Epithelial cell of proximal tubule (primary cell): ENCODE measurements around the gene PPP2R5E. TPM values are rescaled to one million over a fixed set of nuclear protein-coding genes. Genes with fewer than 3 reads are reported as not detected.

Source experiments
- DNase-seq: peaks from one replicate; pipeline ENCODE4 v3.0.0-alpha.2; 2011; ENCODE audit warnings: low read depth
- H3K4me3 ChIP-seq: 2 replicates; pipeline ENCODE4 v1.5.1; 2011; ENCODE audit warnings: low read depth, mild to moderate bottlenecking, low read length
- total RNA-seq: library from RNA; depleted of rRNA; stranded (reverse); fragments of >200 nt; gene quantifications from 2 replicates; pipeline ENCODE4 v1.2.3, GENCODE V29; 2015
- TF ChIP-seq, protein P1 (sequence below): conservative IDR thresholded peaks from 2 replicates; pipeline ENCODE4 v1.5.1; 2012; ENCODE audit warnings: low read depth, mild to moderate bottlenecking, low read length

Gene PPP2R5E
- total RNA-seq, 1 donor from 2014 or later = 13.3 TPM

DNA sequence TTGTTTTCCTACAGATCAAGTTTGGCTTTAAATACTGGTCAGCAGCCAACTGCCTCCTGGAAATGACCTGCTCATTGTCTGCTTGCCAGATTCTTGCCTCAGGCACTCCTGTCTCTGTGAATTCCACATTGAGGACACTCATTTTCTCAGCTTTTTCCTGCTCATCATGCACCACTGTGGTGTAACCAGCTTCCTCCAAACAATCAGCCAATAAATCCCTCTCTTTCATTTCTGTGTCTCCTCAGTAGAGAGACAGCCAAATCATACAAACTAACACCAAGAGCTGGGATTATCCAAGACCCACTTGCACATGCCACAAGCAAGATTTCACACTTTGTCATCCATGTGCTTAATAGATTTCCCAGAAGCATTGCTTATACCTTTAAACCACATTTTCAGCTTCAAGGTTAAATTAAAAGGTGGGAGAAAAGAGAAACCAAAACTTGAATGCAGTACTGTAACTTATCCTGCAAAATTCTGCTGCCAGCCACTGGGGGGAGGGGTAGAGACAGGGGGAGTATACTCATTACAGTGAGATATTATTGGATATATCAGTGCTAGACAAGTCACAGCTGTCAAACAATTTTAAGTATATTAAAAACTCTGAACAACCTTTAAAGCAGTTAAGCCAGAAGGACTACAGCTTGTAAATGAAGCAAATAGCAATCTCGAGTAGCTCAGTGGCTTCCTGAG lies 105.0 kb downstream of the PPP2R5E start:
- H3K4me3 ChIP-seq = peak overlapping the region; percentile 49
- TF ChIP-seq, protein P1, sequence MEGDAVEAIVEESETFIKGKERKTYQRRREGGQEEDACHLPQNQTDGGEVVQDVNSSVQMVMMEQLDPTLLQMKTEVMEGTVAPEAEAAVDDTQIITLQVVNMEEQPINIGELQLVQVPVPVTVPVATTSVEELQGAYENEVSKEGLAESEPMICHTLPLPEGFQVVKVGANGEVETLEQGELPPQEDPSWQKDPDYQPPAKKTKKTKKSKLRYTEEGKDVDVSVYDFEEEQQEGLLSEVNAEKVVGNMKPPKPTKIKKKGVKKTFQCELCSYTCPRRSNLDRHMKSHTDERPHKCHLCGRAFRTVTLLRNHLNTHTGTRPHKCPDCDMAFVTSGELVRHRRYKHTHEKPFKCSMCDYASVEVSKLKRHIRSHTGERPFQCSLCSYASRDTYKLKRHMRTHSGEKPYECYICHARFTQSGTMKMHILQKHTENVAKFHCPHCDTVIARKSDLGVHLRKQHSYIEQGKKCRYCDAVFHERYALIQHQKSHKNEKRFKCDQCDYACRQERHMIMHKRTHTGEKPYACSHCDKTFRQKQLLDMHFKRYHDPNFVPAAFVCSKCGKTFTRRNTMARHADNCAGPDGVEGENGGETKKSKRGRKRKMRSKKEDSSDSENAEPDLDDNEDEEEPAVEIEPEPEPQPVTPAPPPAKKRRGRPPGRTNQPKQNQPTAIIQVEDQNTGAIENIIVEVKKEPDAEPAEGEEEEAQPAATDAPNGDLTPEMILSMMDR = peak; percentile 21
- peak; percentile 80 for DNase-seq

DNA sequence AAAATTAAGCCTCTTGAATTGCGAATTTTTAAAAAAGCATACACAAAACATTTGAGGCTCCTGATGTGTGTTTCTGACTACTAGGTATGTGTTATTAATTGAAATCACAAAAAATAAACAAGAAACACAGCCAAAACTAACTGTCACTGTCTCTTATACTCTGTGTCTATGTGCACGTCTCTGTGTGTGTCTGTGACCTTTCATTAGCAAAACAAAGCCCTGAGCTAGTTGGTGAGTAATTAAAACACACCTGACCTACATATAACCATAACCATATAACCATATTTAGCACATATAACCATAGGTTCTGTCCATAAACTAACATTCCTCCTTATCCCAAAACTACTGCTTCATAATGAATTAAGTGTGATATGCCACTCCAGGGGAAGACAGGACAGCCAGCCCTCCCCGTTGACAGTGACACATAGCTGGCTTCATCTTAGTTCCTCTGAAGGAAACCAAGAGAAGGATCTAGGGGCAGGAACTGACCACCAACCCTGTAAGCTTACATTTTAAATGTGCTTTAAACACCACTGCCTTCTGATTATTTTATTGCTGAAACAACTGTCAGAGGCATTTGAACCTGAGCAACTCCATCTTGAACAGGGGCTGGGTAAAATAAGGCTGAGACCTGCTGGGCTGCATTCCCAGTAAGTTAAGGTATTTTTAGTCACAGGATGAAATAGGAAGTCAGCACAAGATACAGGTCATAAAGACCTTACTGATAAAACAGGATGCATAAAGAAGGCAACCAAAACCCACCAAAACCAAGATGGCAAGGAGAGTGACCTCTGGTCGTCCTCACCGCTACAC lies 106.7 kb downstream of the PPP2R5E start:
- DNase-seq = no peak
- H3K4me3 ChIP-seq = no peak overlapping the region
- TF ChIP-seq, protein P1 = no peak

DNA sequence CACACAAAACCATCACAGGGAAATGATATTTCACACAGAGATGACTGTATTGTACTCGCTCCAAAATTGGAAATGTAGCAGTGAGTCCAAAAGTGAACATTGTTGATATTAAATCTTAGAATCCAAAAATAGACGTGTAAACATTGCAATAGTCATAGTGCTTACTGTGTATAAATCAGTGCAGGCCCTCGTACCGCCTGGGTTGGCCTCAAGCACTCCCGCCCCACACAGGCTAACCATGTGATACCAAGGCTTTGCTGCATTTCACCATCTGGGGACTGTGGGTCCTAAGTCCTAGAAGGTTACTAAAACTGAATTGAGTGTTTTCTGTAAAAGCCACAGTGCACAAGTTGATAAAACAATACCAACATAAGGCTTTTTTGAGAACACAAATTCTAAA lies 107.3 kb downstream of the PPP2R5E start:
- TF ChIP-seq, protein P1 = no peak
- H3K4me3 ChIP-seq = no peak overlapping the region
- no peak for DNase-seq

DNA sequence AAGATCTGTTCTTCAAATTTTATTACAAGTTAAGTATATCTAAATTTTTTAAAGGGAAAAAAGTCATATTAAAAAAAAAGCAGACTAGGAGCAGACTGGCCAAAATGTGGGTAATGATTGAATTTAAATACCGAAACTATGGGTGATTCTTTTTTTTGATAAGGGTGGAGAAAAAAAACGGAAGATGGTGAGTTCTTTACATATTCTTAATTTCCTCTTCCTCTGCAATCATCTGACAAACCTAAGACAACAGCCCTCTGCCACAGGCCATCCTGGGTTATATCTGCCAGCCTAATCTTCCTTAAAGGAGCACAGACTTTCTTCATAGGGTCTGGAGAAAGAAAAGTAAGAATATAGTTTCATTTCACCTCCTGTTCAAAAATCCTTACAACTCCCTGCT lies 108.0 kb downstream of the PPP2R5E start:
- DNase-seq = no peak
- H3K4me3 ChIP-seq = no peak overlapping the region
- TF ChIP-seq, protein P1 = no peak

DNA sequence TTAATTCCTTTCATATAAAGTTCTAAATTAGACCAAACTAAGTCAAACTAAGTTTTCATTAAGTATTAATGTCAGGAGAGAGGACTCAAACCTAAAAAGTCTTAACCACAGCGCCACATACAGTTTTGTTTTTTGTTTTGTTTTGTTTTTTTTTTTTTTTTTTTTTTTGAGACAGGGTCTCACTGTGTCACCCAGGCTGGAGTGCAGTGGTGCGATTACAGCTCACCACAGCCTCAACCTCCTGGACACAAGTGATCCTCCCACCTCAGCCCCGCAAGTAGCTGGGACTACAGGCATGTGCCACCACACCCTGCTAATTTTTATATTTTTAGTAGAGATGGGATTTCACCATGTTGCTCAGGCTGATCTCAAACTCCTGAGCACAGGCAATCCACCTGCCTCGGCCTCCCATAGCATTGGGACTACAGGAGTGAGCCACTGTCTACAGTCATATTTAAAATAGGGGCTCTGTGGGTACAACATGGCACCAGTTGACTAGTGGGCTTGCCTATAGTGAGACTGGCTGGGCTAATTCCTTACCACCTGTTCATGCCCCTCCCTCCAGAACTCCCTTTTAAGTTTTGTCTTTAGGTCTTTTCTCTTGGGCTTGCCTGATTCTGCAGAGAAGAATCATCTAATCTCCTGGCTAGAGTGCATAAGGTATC lies 110.2 kb downstream of the PPP2R5E start:
- DNase-seq = no peak
- TF ChIP-seq, protein P1 = no peak
- no peak overlapping the region for H3K4me3 ChIP-seq

DNA sequence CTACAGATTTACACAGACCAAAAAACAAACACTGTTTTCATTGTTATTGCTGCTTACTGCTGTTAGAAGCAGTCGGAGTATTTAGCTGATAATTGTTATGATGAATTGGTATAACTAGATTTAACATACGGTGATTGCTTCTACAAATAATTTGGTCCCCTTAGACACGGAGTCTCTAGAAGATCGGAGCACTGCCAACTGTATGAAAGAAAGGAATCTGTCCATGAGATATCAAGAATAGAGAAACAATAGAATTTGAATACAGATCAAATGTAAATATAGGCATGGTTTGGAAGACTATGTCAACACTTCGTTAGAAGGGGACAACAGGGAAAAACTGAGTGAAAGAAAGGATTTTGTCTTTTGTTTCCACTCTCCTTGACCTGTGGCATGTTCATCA lies 110.9 kb downstream of the PPP2R5E start:
- no peak for DNase-seq
- TF ChIP-seq, protein P1 = no peak
- H3K4me3 ChIP-seq = no peak overlapping the region
